MM.1S (cell line): ENCODE measurements around the gene NDUFAF4.

Experiments used
- DNase-seq: peaks from one replicate; pipeline ENCODE4 v3.0.0-alpha.2; 2015
- H2AFZ ChIP-seq: fragments of 300-600 bp; sonication (generic); 2 replicates; pipeline ENCODE4 v1.6.0; 2016; ENCODE audit warnings: antibody characterized with exemption, low read length
- H3F3A ChIP-seq: fragments of 300-600 bp; sonication (generic); 2 replicates; pipeline ENCODE4 v1.6.1; 2016; ENCODE audit warnings: mild to moderate bottlenecking, antibody characterized with exemption, low read length, moderate library complexity, mixed read lengths; ENCODE audit not compliant: insufficient read depth
- H3K27ac ChIP-seq: fragments of 300-600 bp; sonication (generic); 2 replicates; pipeline ENCODE4 v1.5.1; 2016; ENCODE audit warnings: mild to moderate bottlenecking, low read length
- H3K27me3 ChIP-seq: fragments of 300-600 bp; sonication (generic); replicated peaks from 2 replicates; pipeline ENCODE4 v1.6.0; 2016; ENCODE audit warnings: low read length; ENCODE audit not compliant: insufficient read depth
- H3K36me3 ChIP-seq: fragments of 300-600 bp; sonication (generic); replicated peaks from 2 replicates; pipeline ENCODE4 v1.6.1; 2016; ENCODE audit warnings: mild to moderate bottlenecking, low read length, mixed read lengths; ENCODE audit not compliant: insufficient read depth
- H3K4me1 ChIP-seq: fragments of 300-600 bp; sonication (generic); 2 replicates; pipeline ENCODE4 v1.6.1; 2016; ENCODE audit warnings: low read length, mixed read lengths
- H3K4me2 ChIP-seq: fragments of 300-600 bp; sonication (generic); 2 replicates; pipeline ENCODE4 v1.6.0; 2016; ENCODE audit warnings: low read depth, low read length
- H3K4me3 ChIP-seq: fragments of 300-600 bp; sonication (generic); 2 replicates; pipeline ENCODE4 v1.5.1; 2016; ENCODE audit warnings: low read length, mixed read lengths
- H3K79me2 ChIP-seq: fragments of 300-600 bp; sonication (generic); 2 replicates; pipeline ENCODE4 v1.6.1; 2016; ENCODE audit warnings: mixed run types, low read length, mixed read lengths
- H3K9ac ChIP-seq: fragments of 300-600 bp; sonication (generic); 2 replicates; pipeline ENCODE4 v1.6.1; 2016; ENCODE audit warnings: low read length, mixed read lengths
- H3K9me2 ChIP-seq: fragments of 300-600 bp; sonication (generic); replicated peaks from 2 replicates; pipeline ENCODE4 v1.6.1; 2016; ENCODE audit warnings: mild to moderate bottlenecking, low read length, mixed read lengths; ENCODE audit not compliant: insufficient read depth
- H3K9me3 ChIP-seq: fragments of 300-600 bp; sonication (generic); replicated peaks from 2 replicates; pipeline ENCODE4 v1.6.1; 2016; ENCODE audit warnings: mild to moderate bottlenecking, low read length, mixed read lengths; ENCODE audit not compliant: insufficient read depth
- H4K20me1 ChIP-seq: fragments of 300-600 bp; sonication (generic); 2 replicates; pipeline ENCODE4 v1.6.1; 2016; ENCODE audit warnings: mild to moderate bottlenecking, low read length, moderate library complexity, mixed read lengths; ENCODE audit not compliant: insufficient read depth
- EZH2 ChIP-seq: fragments of 300-600 bp; sonication (generic); optimal IDR thresholded peaks from 2 replicates; pipeline ENCODE3; 2017; ENCODE audit warnings: low read depth, mild to moderate bottlenecking, antibody characterized with exemption, low read length, mixed read lengths
- EZH2phosphoT487 ChIP-seq: fragments of 300-600 bp; sonication (generic); IDR thresholded peaks from 2 replicates; pipeline ENCODE4 v1.6.1; 2018; ENCODE audit warnings: antibody characterized with exemption, low read length
- TF ChIP-seq, protein P1 (sequence below): fragments of 300-600 bp; sonication (generic); IDR thresholded peaks from 2 replicates; pipeline ENCODE4 v1.5.1; 2016; ENCODE audit warnings: antibody characterized with exemption, low read length, mixed read lengths

The NDUFAF4 gene

DNA sequence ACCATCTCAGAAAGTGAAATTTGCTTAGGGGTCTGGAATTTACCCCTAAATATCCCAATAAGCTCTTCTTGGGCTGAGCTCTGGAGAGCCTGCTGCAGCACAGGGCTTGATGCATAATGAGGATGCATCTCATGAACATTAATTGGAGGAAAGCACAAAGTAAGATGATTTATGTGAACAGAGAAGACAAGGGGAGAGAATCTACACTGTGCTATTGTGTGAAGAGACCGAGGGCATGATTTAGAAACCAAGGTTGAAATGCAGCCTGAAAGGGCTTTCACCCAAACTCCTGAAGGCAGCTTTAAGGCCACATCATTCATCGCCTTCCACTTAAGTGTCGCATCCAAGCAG lies 32.7 kb downstream of the NDUFAF4 start:
- Histone ChIP-seq H4K20me1 (no peaks in the 10 kb centered on the region), H3K27ac (no peak overlapping the region), H2AFZ (no peak overlapping the region), H3K4me1 (no peaks in the 10 kb centered on the region), H3K27me3 (no peaks in the 10 kb centered on the region), H3K4me3 (no peak overlapping the region), H3K79me2 (no peaks in the 10 kb centered on the region), H3K9me3 (no peaks in the 10 kb centered on the region), H3K4me2 (no peak overlapping the region), H3K9me2 (no peaks in the 10 kb centered on the region), H3F3A (no peaks in the 10 kb centered on the region), H3K9ac (no peak overlapping the region), H3K36me3 (no peaks in the 10 kb centered on the region)
- DNase-seq, result no peak
- TF ChIP-seq EZH2 (no peak), EZH2phosphoT487 (no peak)
- TF ChIP-seq, protein P1, sequence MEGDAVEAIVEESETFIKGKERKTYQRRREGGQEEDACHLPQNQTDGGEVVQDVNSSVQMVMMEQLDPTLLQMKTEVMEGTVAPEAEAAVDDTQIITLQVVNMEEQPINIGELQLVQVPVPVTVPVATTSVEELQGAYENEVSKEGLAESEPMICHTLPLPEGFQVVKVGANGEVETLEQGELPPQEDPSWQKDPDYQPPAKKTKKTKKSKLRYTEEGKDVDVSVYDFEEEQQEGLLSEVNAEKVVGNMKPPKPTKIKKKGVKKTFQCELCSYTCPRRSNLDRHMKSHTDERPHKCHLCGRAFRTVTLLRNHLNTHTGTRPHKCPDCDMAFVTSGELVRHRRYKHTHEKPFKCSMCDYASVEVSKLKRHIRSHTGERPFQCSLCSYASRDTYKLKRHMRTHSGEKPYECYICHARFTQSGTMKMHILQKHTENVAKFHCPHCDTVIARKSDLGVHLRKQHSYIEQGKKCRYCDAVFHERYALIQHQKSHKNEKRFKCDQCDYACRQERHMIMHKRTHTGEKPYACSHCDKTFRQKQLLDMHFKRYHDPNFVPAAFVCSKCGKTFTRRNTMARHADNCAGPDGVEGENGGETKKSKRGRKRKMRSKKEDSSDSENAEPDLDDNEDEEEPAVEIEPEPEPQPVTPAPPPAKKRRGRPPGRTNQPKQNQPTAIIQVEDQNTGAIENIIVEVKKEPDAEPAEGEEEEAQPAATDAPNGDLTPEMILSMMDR, result no peak

DNA sequence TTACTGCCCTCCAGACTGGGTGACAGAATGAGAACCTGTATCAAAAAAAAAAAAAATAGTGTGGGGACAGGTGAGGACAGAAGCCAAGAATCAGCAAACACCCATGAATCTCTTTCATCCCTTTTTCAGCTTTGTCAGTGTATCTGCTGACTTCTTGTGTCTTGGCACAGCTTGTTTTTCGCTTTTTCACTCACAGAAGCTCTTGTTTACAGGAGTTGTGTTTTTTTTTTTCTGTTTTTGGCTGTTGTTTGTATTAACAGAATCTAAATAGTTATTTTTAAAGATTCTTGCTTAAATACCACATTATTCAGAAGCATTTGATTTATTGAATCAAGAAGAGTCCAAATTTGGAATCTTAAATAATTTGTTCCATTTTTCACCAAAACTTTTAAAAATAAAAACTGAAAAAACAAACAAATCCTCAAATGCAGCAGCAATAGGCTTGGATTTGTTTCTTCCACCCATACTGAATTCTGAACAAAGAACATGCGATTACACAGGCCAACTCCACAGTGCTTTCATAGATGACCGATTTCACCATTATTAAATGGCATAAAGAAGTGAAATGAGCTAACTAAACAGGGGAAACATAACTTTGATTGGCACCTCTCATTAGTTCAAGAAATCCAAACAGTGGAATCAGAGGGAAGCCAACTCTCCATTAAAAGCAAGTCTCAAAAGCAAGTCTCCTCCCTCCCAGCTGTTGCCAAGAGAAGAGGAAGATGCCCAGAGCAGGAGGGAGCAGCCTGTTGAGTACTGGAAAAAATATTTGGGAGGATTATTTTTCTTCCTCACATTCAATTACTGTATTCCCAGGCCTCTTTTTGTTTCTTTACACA lies 33.3 kb downstream of the NDUFAF4 start:
- Histone ChIP-seq H3K4me3 (no peak overlapping the region), H3K9me2 (no peaks in the 10 kb centered on the region), H3K27me3 (no peaks in the 10 kb centered on the region), H3K4me2 (no peak overlapping the region), H2AFZ (no peak overlapping the region), H3K36me3 (no peaks in the 10 kb centered on the region), H3K79me2 (no peaks in the 10 kb centered on the region), H4K20me1 (no peaks in the 10 kb centered on the region), H3K27ac (no peak overlapping the region), H3K9me3 (no peaks in the 10 kb centered on the region), H3K4me1 (no peaks in the 10 kb centered on the region), H3K9ac (no peak overlapping the region), H3F3A (no peaks in the 10 kb centered on the region)
- TF ChIP-seq, protein P1, result no peak
- TF ChIP-seq EZH2 (no peak), EZH2phosphoT487 (no peak)
- DNase-seq, result no peak

DNA sequence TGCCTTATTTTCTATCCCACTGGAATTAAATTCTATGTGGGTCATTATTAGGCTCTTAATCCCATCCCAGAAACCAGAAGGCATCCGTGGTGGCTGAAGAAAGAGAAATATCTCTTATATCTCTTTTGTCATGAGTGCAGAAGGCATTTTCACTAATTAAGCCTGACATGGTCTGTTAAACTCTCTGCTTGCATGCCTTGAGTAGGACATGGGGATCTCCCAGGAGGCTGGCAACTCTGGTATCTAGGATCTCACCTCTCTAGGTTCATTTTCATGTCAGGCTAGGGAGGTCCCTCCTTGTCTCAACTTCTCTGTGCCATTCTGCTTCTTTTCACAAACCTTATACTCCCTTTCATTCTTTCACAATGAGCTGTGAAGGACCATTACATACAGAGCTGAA lies 35.1 kb downstream of the NDUFAF4 start:
- H3K4me1 ChIP-seq, result no peaks in the 10 kb centered on the region
- TF ChIP-seq, protein P1, result no peak
- TF ChIP-seq EZH2 (no peak), EZH2phosphoT487 (no peak)
- no peaks in the 10 kb centered on the region for H3K27me3 ChIP-seq
- no peaks in the 10 kb centered on the region for H3K36me3 ChIP-seq
- no peak for DNase-seq
- no peaks in the 10 kb centered on the region for H3K9me2 ChIP-seq
- no peaks in the 10 kb centered on the region for H3F3A ChIP-seq
- no peaks in the 10 kb centered on the region for H4K20me1 ChIP-seq
- no peak overlapping the region for H2AFZ ChIP-seq
- H3K4me2 ChIP-seq, result no peak overlapping the region
- no peak overlapping the region for H3K4me3 ChIP-seq
- no peak overlapping the region for H3K9ac ChIP-seq
- no peaks in the 10 kb centered on the region for H3K9me3 ChIP-seq
- H3K79me2 ChIP-seq, result no peaks in the 10 kb centered on the region
- no peak overlapping the region for H3K27ac ChIP-seq
